KOPT-K1 (cell line): ENCODE results near the gene PRDM2.

ENCODE experiments used
- H3K27ac ChIP-seq: fragments of 200-600 bp; sonication (generic); 2 replicates; pipeline ENCODE4 v1.5.1; 2016; ENCODE audit warnings: antibody characterized with exemption, mild to moderate bottlenecking, low read depth, low read length; ENCODE audit not compliant: poor library complexity, severe bottlenecking
- H3K36me3 ChIP-seq: fragments of 200-600 bp; sonication (generic); 2 replicates; pipeline ENCODE4 v1.5.1; 2017; ENCODE audit warnings: antibody characterized with exemption, mild to moderate bottlenecking, low read length, moderate library complexity; ENCODE audit not compliant: insufficient read depth
- H3K9me3 ChIP-seq: fragments of 200-600 bp; sonication (generic); 2 replicates; pipeline ENCODE4 v1.5.1; 2017; ENCODE audit warnings: antibody characterized with exemption, low read length, mild to moderate bottlenecking; ENCODE audit not compliant: insufficient read depth, poor library complexity, severe bottlenecking

The PRDM2 gene

DNA sequence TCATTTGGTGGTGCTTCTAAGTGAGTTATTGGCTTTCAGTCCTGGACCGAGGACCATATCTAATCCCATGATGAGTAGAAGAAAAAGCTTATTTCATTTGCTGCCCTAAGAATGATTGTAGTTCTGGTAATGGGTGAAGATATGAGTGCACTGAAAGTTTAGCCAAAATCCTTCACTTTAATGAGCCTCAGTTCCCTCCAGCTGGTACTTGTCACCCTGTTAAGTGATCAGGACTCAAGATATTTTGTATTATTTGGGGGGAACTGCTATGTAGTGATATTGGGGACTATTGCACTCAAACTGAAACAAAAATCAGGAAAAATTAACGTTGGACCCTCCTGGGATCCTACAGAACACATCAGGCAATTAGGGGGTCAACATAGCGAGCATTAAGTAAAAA, 165.9 kb downstream of the PRDM2 start:
- Histone ChIP-seq H3K9me3 (no peaks in the 10 kb centered on the region), H3K36me3 (no peaks in the 10 kb centered on the region), H3K27ac (no peak overlapping the region)

DNA sequence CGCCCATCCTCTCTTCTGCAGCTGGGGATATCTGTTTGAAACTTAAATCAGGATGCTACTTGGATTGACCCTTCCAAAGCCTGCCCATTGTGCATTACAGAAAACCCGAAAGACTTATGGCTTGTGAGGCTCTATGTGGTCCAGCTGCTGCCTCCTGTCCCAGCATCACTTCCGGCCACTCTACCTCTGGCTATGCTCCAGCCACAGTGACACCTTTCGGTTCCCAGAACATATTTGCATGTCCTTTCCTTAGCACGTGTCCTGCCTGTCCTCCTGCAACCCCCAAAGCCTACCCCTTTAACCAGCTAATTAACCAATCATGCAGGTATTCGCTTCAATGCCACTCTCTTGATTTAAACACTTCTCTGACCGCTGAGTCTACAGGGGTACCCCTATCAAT, 167.6 kb downstream of the PRDM2 start:
- no peak overlapping the region for H3K27ac ChIP-seq
- no peaks in the 10 kb centered on the region for H3K9me3 ChIP-seq
- no peaks in the 10 kb centered on the region for H3K36me3 ChIP-seq

DNA sequence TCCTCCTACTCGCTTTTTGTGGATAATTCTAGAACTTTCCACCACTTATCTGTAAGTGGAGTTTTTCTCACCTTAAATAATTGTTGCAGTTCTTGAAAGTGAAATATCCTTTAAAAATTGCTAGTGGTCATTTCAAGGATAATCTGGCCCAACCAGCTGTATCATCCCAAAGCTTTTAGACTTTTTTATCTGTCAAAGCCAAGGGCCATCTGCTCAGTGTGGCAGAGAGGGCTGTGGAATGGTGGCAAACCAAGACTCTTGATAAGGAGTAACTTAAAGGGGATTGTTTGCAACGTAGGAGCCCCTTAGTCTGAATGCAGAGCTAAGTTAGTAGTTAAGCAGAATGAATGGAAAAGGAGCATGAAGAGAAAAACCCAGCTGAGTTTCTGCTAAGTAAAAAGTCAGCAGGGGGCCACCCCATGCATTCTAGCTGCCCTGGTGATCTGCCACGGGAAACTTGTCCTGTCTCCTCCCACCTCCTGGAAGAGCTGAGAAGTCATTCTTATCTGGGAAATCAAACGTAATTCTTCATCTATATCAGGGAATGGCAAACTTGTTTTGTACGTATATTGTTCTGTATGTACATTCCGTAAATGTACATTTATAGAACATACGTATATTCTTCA, 169.3 kb downstream of the PRDM2 start:
- Histone ChIP-seq H3K36me3 (no peaks in the 10 kb centered on the region), H3K9me3 (no peaks in the 10 kb centered on the region), H3K27ac (no peak overlapping the region)

DNA sequence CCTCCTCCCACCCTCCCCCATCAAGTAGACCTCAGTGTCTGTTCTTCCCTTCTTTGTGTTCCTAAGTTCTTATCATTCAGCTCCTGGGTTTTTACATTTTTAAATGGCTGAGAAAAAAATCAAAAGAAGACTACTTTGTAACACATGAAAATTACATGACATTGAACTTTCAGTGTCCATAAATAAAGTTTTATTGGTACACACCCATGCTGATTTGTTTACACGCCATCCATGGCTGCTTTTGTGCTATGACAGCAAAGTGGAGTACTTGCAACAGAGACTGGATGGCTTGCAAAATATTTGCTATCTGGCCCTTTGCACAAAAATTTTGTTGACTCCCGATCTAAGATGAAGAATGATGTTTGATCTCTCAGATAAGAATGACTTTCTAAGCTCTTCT, 171.4 kb downstream of the PRDM2 start:
- Histone ChIP-seq H3K27ac (no peak overlapping the region), H3K9me3 (no peaks in the 10 kb centered on the region), H3K36me3 (no peaks in the 10 kb centered on the region)

DNA sequence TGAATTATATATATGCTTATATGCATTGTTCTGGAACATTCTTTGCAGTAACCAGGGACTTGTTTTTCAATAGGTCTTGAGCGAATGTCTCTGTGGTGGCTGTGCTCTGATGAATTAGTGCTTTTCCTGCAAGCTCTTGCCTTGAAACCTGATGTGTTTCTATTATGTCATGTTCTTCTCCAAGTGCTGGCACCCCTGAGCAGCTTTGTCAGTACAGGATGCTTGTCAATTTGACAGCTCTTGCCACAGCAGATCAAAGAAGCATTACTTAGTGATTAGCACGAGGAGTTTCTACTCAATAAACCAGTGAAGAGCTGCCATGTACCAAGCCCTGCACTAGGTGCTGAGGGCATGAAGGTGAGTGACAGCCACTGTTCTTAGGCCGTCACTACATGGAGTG, 171.9 kb downstream of the PRDM2 start:
- H3K27ac ChIP-seq: no peak overlapping the region
- no peaks in the 10 kb centered on the region for H3K36me3 ChIP-seq
- no peaks in the 10 kb centered on the region for H3K9me3 ChIP-seq

DNA sequence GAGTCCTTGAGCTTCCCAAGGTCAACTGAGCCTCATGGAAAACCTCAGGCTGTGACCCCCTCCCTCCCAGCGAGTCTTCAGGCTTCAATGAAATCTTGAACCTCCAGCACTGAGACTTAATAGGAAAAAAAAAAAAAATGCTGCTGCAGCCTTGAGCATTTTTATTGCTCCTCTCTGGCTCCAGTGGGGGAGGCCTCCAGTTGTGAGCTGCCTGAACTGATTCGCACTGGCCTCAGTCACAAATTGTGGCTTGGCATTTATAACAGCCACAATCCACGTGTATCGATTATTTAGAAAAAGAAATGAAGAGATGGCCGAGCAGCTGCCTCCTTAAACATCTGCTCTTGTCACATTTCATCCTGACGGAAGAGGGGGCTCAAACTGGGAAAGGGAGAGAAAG, 173.0 kb downstream of the PRDM2 start:
- Histone ChIP-seq H3K36me3 (no peaks in the 10 kb centered on the region), H3K27ac (no peak overlapping the region), H3K9me3 (no peaks in the 10 kb centered on the region)
